Fibroblast of skin of abdomen (primary cell): Measurements from ENCODE around the gene IQCB1. TPM values are rescaled to one million over a fixed set of nuclear protein-coding genes. Genes with fewer than 3 reads are reported as not detected.
"Not testable (repeated sequence)": the region's sequence is repeated elsewhere in the genome, so short reads cannot be mapped to it uniquely, and the experiment has no call there.

Source experiments
- DNase-seq: peaks from one replicate; pipeline ENCODE4 v3.0.0-alpha.2; 2013
- polyA plus RNA-seq, 2 experiments: library from polyadenylated mRNA; unstranded; fragments of 120-200 nt; gene quantifications; one replicate each; pipeline ENCODE4 v1.2.1, GENCODE V29; 2013; ENCODE audit not compliant: insufficient read length in 2 of 2

IQCB1 gene
- polyA plus RNA-seq (2013, experiment 1 of 2; ENCODE audit: insufficient read length): 14.2 TPM
- polyA plus RNA-seq (2013, experiment 2 of 2; ENCODE audit: insufficient read length): 13.8 TPM

- DNase-seq: peak; percentile 93
These were observed at the start of gene IQCB1, which contains the start of gene EAF2 for GRCh38 chr3:121834671-121835464. Gene IQCB1 (minus strand): TSS chr3:121835060. CDS start chr3:121828960, 6,100 bp downstream. Gene EAF2 (plus strand): TSS chr3:121835209. CDS start chr3:121835286, 77 bp downstream.

GRCh38 chr3:121883507-121883906 is 48.6 kb upstream of the IQCB1 start:
- DNase-seq: peak; percentile 7

GRCh38 chr3:121878411-121878810 is 43.6 kb upstream of the IQCB1 start:
- no peak for DNase-seq

GRCh38 chr3:121871430-121871829 is 36.6 kb upstream of the IQCB1 start:
- DNase-seq: no peak

GRCh38 chr3:121870717-121871116 is 35.9 kb upstream of the IQCB1 start:
- DNase-seq: no peak

- no peak for DNase-seq
These were observed 34.9 kb upstream of the IQCB1 start for GRCh38 chr3:121869736-121870135.

GRCh38 chr3:121863801-121864200 is 28.9 kb upstream of the IQCB1 start:
- no peak for DNase-seq

GRCh38 chr3:121863247-121863646 is 28.4 kb upstream of the IQCB1 start:
- DNase-seq: not testable (repeated sequence)

GRCh38 chr3:121857778-121858177 is 22.9 kb upstream of the IQCB1 start:
- not testable (repeated sequence) for DNase-seq

- no peak for DNase-seq
These were observed 20.7 kb upstream of the IQCB1 start for GRCh38 chr3:121855555-121855954.

- DNase-seq: no peak
These were observed 17.4 kb upstream of the IQCB1 start for GRCh38 chr3:121852256-121852655.

- no peak for DNase-seq
These were observed 10.0 kb upstream of the IQCB1 start for GRCh38 chr3:121844892-121845291.

GRCh38 chr3:121839962-121840361 is 5.1 kb upstream of the IQCB1 start:
- DNase-seq: no peak

GRCh38 chr3:121836481-121836880 is 1.6 kb upstream of the IQCB1 start:
- no peak for DNase-seq

- no peak for DNase-seq
These were observed 1.2 kb upstream of the IQCB1 start for GRCh38 chr3:121836064-121836463.

GRCh38 chr3:121835465-121835801 is 573 bp upstream of the IQCB1 start:
- no peak for DNase-seq

- DNase-seq: peak; percentile 2
These were observed 646 bp downstream of the IQCB1 start for GRCh38 chr3:121834157-121834670.

GRCh38 chr3:121822973-121823372 is 11.9 kb downstream of the IQCB1 start:
- no peak for DNase-seq

- no peak for DNase-seq
These were observed 13.2 kb downstream of the IQCB1 start for GRCh38 chr3:121821421-121822199.

GRCh38 chr3:121819236-121819635 is 15.6 kb downstream of the IQCB1 start:
- DNase-seq: no peak

- DNase-seq: no peak
These were observed 16.3 kb downstream of the IQCB1 start for GRCh38 chr3:121818578-121818977.

- no peak for DNase-seq
These were observed 17.1 kb downstream of the IQCB1 start for GRCh38 chr3:121817753-121818152.

- DNase-seq: no peak
These were observed 25.6 kb downstream of the IQCB1 start for GRCh38 chr3:121809249-121809648.
